ENCODE measurements around the gene HAPLN2.

Gene HAPLN2

DNA sequence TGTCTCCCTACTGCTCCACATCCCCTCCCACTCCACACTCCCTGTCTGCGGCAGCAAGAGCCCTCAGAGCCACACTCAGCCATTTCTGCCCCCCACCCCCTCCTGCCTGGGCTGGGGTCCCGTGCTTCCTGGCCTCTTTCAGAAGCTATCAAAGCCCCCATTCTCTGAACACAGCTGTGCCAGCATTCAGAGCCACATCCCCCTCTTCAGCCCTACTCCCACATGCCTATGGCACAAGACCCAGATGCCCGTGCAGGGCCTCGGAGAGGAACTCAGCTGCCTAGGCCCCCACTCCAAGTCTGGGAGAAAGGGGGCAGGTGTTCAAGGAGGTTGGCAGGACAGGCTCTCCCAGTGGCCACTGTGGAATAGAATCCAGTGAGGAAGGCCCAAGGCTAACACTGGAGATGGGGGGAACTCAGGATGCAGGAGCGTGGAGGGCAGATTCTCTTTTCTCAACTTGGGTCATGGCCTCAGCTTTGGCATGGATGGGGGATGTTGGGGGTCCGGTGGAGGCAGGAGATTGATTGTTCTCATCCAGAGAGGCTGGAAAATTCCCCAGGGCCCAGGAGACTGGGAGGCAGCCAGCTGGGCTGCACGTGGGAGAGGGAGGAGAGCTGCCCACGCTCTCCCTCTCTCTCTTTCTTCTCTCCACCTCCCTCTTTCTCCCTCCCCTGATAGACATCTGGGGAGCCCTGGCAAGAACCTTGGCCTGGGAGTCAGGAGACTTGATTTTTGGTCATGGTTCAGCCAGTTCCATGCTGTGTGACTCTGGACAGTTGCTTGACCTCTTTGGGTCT, 19.2 kb downstream of the HAPLN2 start:
- intact Hi-C loops (cut with DNase I): no loop called here
- DNase-seq: peak in 24 of 42 donors; percentile 45 to 81 (median 61)

DNA sequence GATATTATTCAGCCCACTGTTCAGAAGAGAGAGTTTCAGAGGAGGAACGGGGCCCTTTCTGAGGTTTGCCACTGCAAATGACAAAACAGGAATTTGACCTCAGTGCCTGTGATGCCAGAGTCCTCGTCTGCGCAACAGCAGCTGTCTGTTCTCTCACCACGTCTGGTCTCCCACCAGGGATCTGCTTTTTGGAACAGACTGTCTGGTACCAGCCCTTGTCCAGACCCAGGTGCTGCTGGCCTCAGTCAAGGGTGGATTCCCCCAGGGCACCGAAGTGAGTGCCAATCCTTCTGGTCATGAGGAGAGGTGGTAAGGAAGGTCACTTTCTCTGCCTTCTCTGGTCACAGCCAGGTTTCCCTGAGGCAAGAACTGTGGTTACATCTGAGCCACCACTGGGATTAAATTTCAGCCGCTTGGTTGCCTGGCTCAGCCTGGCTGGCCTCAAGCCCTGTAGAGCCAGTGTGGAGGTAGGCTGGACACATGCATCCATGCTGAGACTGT, 20.4 kb downstream of the HAPLN2 start:
- DNase-seq: peak in 1 of 42 donors; percentile 44
- intact Hi-C loops (cut with DNase I): no loop called here

DNA sequence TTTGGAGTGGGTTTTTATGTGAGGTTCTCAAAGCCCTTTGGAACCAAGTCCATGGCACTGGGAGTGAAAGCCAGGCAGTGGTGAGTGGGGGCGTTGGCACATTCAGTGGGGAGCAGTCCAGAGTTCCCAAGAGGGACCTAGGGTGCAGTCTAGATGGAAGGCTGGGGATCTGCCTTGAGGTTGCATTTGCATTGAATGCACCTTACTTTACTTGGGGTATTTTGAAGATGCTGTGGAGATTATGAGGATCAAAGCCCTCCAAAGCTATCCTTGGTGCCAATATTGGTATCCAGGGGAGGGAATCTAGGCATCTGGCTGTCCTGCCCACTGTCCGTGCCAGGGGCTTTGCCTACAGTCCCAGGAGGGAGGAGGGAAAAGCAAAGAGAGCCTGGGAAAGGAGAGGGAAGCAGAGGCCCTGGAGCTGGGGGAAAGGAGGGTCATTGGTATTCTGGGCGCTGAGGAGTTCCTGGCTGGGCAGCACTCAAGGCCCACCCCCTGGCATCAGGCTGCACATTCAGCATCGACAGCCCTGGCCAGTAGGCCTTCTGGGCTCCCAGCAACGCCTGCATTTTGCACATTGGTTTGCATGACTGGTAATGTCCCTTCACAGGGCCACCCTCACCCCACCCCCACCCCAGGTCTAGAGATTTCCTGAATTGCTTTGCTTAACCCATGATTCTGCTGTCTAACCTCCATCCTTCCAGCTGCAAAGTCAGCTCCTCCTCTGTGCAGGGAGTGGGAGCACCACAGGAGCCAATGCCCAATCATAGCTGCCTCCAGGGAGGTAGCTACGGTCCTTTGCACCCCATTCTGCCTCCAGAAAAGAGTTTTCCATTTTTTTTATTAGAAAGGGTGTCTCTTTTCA, 21.9 kb downstream of the HAPLN2 start:
- peak in 38 of 42 donors; percentile 45 to 91 (median 69) for DNase-seq
- intact Hi-C loops (cut with DNase I): no loop called here

DNA sequence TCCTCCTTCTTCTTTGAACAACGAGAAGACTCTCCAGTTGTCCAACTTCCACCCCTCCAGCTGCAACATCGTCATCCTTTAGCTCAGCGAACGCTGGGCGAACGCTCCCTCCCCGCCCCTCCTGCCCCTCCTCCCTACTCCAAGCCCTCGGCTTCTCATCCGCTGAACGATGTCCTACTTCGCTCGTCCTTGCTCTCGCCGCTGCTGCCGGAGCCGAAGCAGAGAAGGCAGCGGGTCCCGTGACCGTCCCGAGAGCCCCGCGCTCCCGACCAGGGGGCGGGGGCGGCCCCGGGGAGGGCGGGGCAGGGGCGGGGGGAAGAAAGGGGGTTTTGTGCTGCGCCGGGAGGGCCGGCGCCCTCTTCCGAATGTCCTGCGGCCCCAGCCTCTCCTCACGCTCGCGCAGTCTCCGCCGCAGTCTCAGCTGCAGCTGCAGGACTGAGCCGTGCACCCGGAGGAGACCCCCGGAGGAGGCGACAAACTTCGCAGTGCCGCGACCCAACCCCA, 22.6 kb downstream of the HAPLN2 start, which contains the start of gene BCAN:
Gene BCAN (plus strand): TSS at position 357 of the 504 bp plus-strand sequence. CDS start 3,938 bp downstream, outside the sequence.
- peak; percentile 61 to 92 (median 78) for DNase-seq
- intact Hi-C loops (cut with DNase I): no loop called here

DNA sequence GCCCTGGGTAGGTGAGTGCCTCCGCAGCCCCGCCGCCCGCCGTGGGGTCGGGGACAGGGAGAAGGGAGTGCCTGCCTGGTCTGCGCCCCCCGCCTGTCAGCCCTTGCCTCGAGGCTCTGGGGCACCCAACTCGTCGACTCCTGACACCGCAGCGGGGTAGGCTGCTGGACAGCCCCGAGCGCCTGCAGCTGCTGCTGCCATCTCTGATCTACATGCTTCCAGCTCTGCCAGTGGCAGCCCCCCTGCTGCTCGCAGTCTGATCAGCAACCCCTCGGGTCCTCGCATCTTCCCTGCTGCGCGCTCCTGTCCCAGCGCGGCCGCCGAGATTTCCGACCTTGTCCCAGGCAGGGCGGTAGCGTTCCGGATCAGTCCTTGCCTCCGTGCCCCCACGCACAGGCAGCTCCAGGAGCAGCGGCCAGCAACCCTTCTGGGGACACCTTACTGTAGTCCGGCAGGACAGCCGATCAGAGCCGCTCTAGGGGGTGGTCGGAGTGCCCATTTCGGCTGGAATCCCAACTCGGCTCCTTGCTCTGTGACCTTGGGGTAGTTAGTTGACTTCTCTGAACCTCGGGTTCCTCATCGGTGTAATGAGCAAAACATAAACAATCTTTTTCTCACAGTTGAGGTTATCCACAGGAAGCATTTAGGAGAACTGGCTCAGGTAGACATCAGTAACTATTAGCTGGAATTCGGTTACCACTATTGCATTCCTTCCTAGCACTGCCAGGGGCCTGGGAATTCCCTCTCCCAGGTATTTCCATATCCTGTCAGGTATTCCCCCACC, 23.2 kb downstream of the HAPLN2 start:
- DNase-seq: peak in 6 of 42 donors; percentile 14 to 59 (median 49)
- intact Hi-C loops (cut with DNase I): no loop called here

DNA sequence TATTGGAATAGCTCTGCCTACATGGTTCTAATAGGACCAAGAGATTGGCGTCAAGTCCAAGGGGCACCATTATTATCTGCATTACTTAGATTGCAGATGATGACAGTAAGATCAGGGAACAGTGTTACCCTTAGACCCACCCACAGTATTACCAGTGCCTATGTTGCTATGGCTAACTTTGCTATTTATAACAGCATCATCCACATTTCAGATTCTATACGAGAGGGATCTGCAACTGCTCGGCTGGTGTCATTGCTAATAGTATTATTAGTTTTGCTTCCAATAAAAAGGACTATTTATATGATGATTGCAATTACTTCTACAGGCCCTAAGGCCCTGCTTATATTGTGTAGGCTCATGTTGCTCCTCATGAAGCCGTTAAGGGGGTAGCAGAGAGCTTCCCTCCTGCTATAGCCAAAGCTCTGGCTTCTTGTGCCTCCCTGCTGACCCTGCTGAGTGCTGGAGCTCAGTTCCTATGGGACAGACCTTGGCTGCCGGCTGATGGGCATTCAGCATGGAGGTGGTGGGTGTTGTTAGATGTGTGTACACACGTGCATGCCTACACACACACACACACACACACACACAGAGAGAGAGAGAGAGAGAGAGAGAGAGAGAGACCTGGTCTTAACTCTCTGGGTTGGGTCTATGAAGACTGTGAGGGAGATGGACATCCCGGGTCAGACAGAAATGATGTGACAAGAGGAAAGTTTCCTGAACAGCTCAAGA, 24.0 kb downstream of the HAPLN2 start:
- intact Hi-C loops (cut with DNase I): no loop called here
- no peak for DNase-seq

DNA sequence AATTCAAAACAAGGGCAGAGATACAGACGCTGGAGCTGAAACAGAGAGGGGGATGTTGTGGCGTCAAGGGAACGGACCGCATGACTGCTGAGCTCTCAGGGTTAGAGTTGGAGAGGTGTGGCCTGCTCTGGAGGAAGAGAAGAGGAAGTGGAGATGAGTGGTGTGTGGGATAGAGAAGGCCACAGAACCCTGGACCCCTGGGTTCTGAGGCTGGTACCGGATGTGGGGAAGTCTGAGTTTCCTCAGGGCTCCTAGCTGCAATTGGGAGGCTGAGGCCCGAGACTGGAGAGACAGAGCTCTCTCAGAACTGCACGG, 24.5 kb downstream of the HAPLN2 start:
- intact Hi-C loops (cut with DNase I): no loop called here
- no peak for DNase-seq

DNA sequence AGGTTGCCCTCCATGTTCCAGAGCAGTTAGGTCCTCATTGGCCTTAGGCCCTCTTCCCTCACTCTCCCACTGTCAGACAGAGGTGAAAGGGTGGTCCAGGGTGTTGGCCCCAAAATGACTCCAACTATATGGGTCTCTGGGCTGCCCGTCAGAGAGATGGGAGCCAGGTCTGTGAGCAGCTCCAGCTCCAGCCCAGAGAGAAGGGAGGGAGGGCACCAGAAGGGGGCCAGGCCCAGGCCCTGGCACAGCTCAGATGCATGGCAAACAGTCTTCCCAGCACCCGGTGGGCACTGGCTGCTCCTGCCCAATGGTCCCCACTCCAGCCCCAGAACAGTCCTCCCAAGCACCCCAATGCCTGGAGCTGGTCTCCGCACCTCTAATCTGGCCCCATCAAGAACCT, 24.9 kb downstream of the HAPLN2 start:
- DNase-seq: no peak
- intact Hi-C loops (cut with DNase I): no loop called here

DNA sequence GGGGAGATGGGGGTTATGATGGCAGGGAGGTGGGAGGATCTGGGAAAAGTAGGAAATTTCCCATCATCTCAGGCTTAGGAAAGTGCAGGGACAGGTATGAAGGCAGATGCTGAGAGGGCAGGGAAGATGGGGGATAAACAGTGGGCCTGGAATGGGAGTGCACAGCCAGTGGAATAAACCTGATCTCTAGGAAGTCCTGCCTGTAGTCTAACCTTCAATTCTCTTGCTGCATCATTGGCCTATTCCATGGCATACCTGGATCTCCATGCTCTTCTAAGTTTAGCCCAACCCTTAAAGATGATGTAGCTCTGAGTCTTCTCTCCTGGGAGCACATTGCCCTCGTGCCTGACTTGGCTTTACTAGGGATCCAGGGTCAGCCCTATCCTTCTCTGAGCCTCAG, 25.4 kb downstream of the HAPLN2 start:
- DNase-seq: no peak
- intact Hi-C loops (cut with DNase I): no loop called here

DNA sequence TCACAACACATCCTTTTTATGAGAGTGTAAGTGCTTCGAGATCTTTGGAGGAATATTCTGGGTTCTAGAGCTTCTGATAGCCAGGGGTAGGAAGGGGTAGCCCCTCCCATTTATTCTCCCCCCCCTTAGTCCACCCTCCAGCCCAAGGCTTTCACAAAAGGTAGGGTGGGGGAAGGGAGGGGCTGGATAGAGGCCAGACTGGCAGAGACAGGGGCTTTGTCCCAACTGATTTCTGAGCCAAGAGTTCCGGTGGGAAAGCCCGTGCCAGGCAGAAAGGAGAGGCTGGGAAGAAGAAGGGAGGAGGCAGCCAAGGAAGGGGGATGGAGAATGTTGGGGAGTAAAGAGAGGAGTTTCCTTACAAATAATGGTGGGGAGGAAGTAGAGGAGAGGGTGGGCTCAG, 25.8 kb downstream of the HAPLN2 start:
- intact Hi-C loops (cut with DNase I): no loop called here
- DNase-seq: peak in 9 of 42 donors; percentile 37 to 74 (median 56)

DNA sequence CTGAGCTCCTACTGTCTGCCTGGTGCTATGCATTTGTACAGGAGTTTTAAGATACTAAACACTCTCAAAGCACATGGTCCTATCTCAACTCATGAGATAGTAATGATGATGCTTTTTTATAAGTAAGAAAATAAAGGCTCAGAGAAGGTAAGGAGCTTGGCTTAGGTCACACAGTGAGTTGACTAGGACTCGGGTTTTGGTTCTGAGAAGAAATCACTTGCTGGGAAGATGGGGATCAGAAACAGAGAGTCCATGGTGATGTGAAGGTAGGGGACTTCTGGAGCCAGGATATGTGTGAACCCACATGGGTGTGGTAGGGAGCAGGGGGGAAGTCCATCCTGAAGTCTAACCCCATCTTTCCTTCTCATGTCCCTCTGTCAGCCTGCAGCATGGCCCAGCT, 26.5 kb downstream of the HAPLN2 start:
- DNase-seq: no peak
- intact Hi-C loops (cut with DNase I): no loop called here

DNA sequence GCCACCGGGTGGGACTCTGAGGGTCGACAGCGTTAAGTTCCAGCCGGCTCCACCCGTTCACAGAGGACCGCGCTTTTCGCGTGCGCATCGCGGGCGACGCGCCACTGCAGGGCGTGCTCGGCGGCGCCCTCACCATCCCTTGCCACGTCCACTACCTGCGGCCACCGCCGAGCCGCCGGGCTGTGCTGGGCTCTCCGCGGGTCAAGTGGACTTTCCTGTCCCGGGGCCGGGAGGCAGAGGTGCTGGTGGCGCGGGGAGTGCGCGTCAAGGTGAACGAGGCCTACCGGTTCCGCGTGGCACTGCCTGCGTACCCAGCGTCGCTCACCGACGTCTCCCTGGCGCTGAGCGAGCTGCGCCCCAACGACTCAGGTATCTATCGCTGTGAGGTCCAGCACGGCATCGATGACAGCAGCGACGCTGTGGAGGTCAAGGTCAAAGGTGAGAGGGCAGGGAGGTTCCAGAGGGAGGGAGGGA, 27.6 kb downstream of the HAPLN2 start:
- DNase-seq: no peak
- intact Hi-C loops (cut with DNase I): no loop called here

DNA sequence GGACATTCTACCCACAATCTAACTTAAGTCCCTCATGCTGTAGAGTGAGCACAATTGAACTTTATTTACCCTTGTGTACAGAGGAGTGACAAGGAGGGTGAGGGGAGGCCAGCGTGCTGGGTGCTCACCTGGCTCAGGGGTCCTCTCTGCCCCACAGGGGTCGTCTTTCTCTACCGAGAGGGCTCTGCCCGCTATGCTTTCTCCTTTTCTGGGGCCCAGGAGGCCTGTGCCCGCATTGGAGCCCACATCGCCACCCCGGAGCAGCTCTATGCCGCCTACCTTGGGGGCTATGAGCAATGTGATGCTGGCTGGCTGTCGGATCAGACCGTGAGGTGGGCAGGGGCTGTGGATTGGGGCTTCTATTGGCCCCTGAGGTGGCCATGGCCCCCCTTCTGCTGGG, 28.1 kb downstream of the HAPLN2 start:
- no peak for DNase-seq
- intact Hi-C loops (cut with DNase I): no loop called here

DNA sequence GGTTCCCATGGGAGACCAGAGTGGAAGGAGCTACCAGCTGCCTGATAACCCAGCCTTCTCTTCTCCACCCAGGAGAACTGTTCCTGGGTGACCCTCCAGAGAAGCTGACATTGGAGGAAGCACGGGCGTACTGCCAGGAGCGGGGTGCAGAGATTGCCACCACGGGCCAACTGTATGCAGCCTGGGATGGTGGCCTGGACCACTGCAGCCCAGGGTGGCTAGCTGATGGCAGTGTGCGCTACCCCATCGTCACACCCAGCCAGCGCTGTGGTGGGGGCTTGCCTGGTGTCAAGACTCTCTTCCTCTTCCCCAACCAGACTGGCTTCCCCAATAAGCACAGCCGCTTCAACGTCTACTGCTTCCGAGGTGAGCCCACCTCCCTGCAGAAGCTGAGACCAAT, 29.3 kb downstream of the HAPLN2 start:
- intact Hi-C loops (cut with DNase I): no loop called here
- no peak for DNase-seq

DNA sequence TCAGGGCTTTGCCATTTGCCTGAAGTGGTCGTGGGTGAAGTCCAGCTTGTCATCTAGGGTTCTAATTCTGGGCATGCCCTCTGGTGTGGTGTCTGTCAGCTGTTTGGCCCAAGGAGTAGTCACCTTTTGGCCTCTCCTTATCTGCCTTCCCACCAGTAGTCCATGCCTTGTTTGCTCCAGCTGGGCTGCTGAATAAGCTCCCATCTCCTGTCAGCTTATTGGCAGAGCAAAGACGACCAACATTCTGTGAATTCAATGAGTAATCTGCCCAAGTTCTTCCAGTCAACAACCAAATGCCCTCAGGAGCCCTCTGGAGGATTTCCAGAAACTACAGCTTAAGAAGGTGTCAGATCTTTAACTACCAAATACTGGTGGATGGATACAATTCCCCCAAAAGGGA, 29.7 kb downstream of the HAPLN2 start:
- intact Hi-C loops (cut with DNase I): no loop called here
- no peak for DNase-seq

DNA sequence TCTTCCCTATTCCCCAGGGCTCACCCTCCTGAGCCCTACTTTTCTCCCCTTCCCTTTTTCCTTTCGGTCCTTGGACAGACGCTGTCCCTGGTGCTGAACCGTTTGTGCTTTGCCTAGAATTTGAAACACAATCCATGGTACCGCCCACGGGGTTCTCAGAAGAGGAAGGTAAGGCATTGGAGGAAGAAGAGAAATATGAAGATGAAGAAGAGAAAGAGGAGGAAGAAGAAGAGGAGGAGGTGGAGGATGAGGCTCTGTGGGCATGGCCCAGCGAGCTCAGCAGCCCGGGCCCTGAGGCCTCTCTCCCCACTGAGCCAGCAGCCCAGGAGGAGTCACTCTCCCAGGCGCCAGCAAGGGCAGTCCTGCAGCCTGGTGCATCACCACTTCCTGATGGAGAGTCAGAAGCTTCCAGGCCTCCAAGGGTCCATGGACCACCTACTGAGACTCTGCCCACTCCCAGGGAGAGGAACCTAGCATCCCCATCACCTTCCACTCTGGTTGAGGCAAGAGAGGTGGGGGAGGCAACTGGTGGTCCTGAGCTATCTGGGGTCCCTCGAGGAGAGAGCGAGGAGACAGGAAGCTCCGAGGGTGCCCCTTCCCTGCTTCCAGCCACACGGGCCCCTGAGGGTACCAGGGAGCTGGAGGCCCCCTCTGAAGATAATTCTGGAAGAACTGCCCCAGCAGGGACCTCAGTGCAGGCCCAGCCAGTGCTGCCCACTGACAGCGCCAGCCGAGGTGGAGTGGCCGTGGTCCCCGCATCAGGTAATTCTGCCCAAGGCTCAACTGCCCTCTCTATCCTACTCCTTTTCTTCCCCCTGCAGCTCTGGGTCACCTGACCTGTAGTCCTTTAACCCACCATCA, 33.1 kb downstream of the HAPLN2 start:
- intact Hi-C loops (cut with DNase I): no loop called here
- DNase-seq: no peak

DNA sequence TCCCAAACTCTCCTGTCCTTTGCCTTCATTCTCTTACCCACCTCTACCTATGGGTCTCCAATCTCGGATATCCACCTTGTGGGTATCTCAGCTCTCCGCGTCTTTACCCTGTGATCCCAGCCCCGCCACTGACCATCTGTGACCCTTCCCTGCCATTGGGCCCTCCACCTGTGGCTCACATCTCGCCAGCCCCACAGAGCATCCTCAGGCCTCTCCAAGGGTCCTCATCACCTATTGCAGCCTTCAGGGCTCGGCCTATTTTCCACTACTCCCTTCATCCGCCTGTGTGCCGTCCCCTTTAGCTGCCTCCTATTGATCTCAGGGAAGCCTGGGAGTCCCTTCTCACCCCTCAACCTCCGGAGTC, 33.8 kb downstream of the HAPLN2 start:
- DNase-seq: no peak
- intact Hi-C loops (cut with DNase I): no loop called here

DNA sequence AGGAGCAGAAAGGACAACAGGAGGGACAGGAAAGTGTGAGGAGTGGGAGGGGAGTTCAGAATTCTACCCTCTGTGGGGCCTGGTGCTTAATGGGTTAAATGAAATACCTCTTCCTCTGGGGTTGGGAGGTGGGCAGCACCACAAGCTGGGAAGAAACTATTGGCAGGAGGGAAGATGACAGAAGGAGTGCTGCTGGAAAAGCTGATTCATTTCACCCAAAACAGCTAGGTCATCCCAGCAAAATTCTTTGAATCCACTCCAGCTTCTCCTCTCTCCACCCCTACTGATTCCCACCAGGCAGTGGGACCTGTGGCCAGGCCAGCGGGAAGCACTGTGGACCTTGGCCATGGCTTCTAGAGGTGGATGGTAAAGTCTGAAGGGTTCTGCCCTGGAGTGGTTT, 35.5 kb downstream of the HAPLN2 start:
- intact Hi-C loops (cut with DNase I): no loop called here

More for the DNA sequence above, 35.5 kb downstream of the HAPLN2 start:
- no peak for DNase-seq

Data from head of caudate nucleus (tissue), 42 donors.